Thyroid gland (tissue), 4 donors: Measurements from ENCODE around the gene SCO2. TPM values are rescaled to one million over a fixed set of nuclear protein-coding genes. Genes with fewer than 3 reads are reported as not detected.

ENCODE experiments used
- DNase-seq, 2 donors: peaks; one replicate each; pipeline ENCODE4 v3.0.0-alpha.2; 2019
- H3K27ac ChIP-seq, 3 donors: fragments of 200-600 bp; sonication (generic); 1 replicate in 2 of 3; 2 replicates in 1 of 3; pipeline ENCODE4 v1.5.1; 2016 to 2019; ENCODE audit warnings: mild to moderate bottlenecking in 1 of 3, moderate library complexity in 1 of 3
- H3K27me3 ChIP-seq: fragments of 200-600 bp; sonication (generic); one replicate; pipeline ENCODE4 v1.5.1; 2019
- H3K36me3 ChIP-seq, 2 donors: fragments of 200-600 bp; sonication (generic); one replicate each; pipeline ENCODE4 v1.5.1; 2016 to 2019
- H3K4me1 ChIP-seq, 2 donors: fragments of 200-600 bp; sonication (generic); one replicate each; pipeline ENCODE4 v1.5.1; 2017 to 2019
- H3K4me3 ChIP-seq, 3 donors: fragments of 200-600 bp; sonication (generic); replicated peaks in 1 of 3; 1 replicate in 2 of 3; 2 replicates in 1 of 3; pipeline ENCODE4 v1.5.1; 2016; ENCODE audit warnings: mild to moderate bottlenecking in 1 of 3
- H3K9me3 ChIP-seq: fragments of 200-600 bp; sonication (generic); one replicate; pipeline ENCODE4 v1.5.1; 2017
- CTCF ChIP-seq, 6 experiments: fragments of 200-600 bp in 3 of 6; fragments of 450-650 bp in 3 of 6; sonication (generic) in 3 of 6; IDR thresholded peaks; one replicate each; pipeline ENCODE4 v1.5.1; 2016 to 2019; ENCODE audit warnings: antibody characterized with exemption in 6 of 6, mild to moderate bottlenecking in 2 of 6, inconsistent platforms in 1 of 6, moderate library complexity in 1 of 6
- POLR2A ChIP-seq, 2 donors: fragments of 450-650 bp; IDR thresholded peaks; one replicate each; pipeline ENCODE4 v1.6.1; 2017; ENCODE audit warnings: antibody characterized with exemption in 2 of 2, mild to moderate bottlenecking in 2 of 2, moderate library complexity in 1 of 2
- WGBS, 2 donors: methylation state at CpG; one replicate each; pipeline ENCODE4 v1.1.5; 2017; 5-methylcytosine and 5-hydroxymethylcytosine counted together
- intact Hi-C: fragments of 100-400 bp; cut with DNase I; formaldehyde crosslinking; loops from one replicate; pipeline ENCODE4 v1.15.1; 2023
- total RNA-seq, 4 donors: library from RNA; depleted of rRNA; stranded (reverse); fragments of >200 nt; gene quantifications; one replicate each; pipeline ENCODE4 v1.2.3, GENCODE V29; 2016

The SCO2 gene
- total RNA-seq, 4 donors from 2014 or later, result 2.6 to 5.5 (median 2.9) TPM; not detected in 1

- Histone ChIP-seq H3K27me3 (no peaks in the 10 kb centered on the region), H3K27ac (peak overlapping the region; percentile 86 to 97 (median 91)), H3K4me3 (peak overlapping the region in 2 of 3 donors; percentile 19 to 83), H3K36me3 (peaks cover 15 to 18% of the 10 kb centered on the region in 2 donors), H3K4me1 (peaks cover 27 to 32% of the 10 kb centered on the region in 2 donors), H3K9me3 (no peaks in the 10 kb centered on the region)
- 68% methylated on average over 27 to 28 of the region's 29 CpGs for WGBS, 2 donors
- DNase-seq, result peak in 1 of 2 donors; percentile 27
- intact Hi-C loops, result no loop called here
- TF ChIP-seq POLR2A (IDR thresholded peaks at IDR 0.05), result no peak
- no peak for TF ChIP-seq CTCF (IDR thresholded peaks at IDR 0.05)
These were observed 1.7 kb upstream of the SCO2 start for GRCh38 chr22:50526834-50527801.

GRCh38 chr22:50526108-50526833 is 873 bp upstream of the SCO2 start:
- Histone ChIP-seq H3K4me1 (peaks cover 22 to 32% of the 10 kb centered on the region in 2 donors), H3K27me3 (no peaks in the 10 kb centered on the region), H3K27ac (peak overlapping the region; percentile 86 to 97 (median 91)), H3K36me3 (peaks cover 21 to 24% of the 10 kb centered on the region in 2 donors), H3K9me3 (no peaks in the 10 kb centered on the region), H3K4me3 (peak overlapping the region; percentile 19 to 83 (median 64))
- peak; percentile 80 to 83 for DNase-seq
- WGBS, 2 donors, result 2 to 5% methylated on average over 16 to 30 of the region's 77 CpGs
- TF ChIP-seq POLR2A (IDR thresholded peaks at IDR 0.05) (no peak), CTCF (IDR thresholded peaks at IDR 0.05) (peak in 4 of 6 experiments; percentile 39 to 59 (median 54))
- intact Hi-C loops, result no loop called here

- intact Hi-C loops, result no loop called here
- DNase-seq, result no peak
- 0% methylated on average over 2 of the region's 33 CpGs; no CpG with 5 or more reads in 1 of the 2 donors for WGBS, 2 donors
- Histone ChIP-seq H3K36me3 (peaks cover 21 to 24% of the 10 kb centered on the region in 2 donors), H3K4me3 (peak overlapping the region; percentile 19 to 83 (median 64)), H3K27me3 (no peaks in the 10 kb centered on the region), H3K9me3 (no peaks in the 10 kb centered on the region), H3K4me1 (peaks cover 18 to 32% of the 10 kb centered on the region in 2 donors), H3K27ac (peak overlapping the region; percentile 86 to 97 (median 91))
- TF ChIP-seq POLR2A (IDR thresholded peaks at IDR 0.05), result peak in 1 of 2 donors; percentile 16
- TF ChIP-seq CTCF (IDR thresholded peaks at IDR 0.05), result peak in 1 of 6 experiments; percentile 36
These were observed 385 bp upstream of the SCO2 start for GRCh38 chr22:50525858-50526107.

- Histone ChIP-seq H3K4me3 (peak overlapping the region; percentile 41 to 83 (median 66)), H3K27me3 (no peaks in the 10 kb centered on the region), H3K9me3 (no peaks in the 10 kb centered on the region), H3K4me1 (peaks cover 13 to 27% of the 10 kb centered on the region in 2 donors), H3K27ac (peak overlapping the region; percentile 53 to 97 (median 56)), H3K36me3 (peaks cover 21 to 24% of the 10 kb centered on the region in 2 donors)
- 18 to 20% methylated on average over 17 to 19 of the region's 19 CpGs for WGBS, 2 donors
- DNase-seq, result no peak
- TF ChIP-seq CTCF (IDR thresholded peaks at IDR 0.05) (no peak), POLR2A (IDR thresholded peaks at IDR 0.05) (no peak)
- intact Hi-C loops, result loop anchor here (5.0 kb wide), 1 partner anchor 58 kb away; the partner anchor contains the start of gene CHKB
These were observed 708 bp downstream of the SCO2 start for GRCh38 chr22:50524676-50525103.
